ENCODE data around the gene TGFB1. TPM values are rescaled to one million over a fixed set of nuclear protein-coding genes. Genes with fewer than 3 reads are reported as not detected.

TGFB1 gene
- total RNA-seq, 1 experiment from 2014 or later, result 54.6 TPM

GRCh38 chr19:41323023-41323422 is 30.7 kb downstream of the TGFB1 start:
- Histone ChIP-seq H3K27ac (ENCODE audit: low read depth, low read length) (peak overlapping the region; percentile 32; the same call in 1 of the 2 replicates), H3K9me2 (ENCODE audit: insufficient read depth) (no peaks in the 10 kb centered on the region), H3K4me3 (replicated peaks in 1 of 2; ENCODE audit: low read depth in 1 of 2, low read length in 2 of 2) (no peak overlapping the region), H3K4me1 (ENCODE audit: control insufficient read depth in 1 of 2, insufficient read depth in 2 of 2, low read length in 2 of 2) (peaks cover 8 to 37% of the 10 kb centered on the region in 2 experiments; a peak in 3 of 4 replicates), H2AFZ (ENCODE audit: low read depth, low read length, poor library complexity, severe bottlenecking) (no peak overlapping the region), H3K9ac (ENCODE audit: low read length) (no peak overlapping the region), H3K79me2 (ENCODE audit: insufficient read depth, low read length) (no peaks in the 10 kb centered on the region), H4K20me1 (ENCODE audit: insufficient read depth) (no peaks in the 10 kb centered on the region), H3K36me3 (ENCODE audit: control insufficient read depth in 1 of 2, insufficient read depth in 2 of 2, low read length in 2 of 2) (peaks cover 4 to 15% of the 10 kb centered on the region in 2 experiments; a peak in 3 of 4 replicates), H3K27me3 (ENCODE audit: insufficient read depth, low read length) (no peaks in the 10 kb centered on the region), H3K4me2 (ENCODE audit: low read length) (no peak overlapping the region), H3K9me3 (ENCODE audit: control insufficient read depth in 1 of 2, insufficient read depth in 1 of 2, low read depth in 1 of 2, low read length in 2 of 2) (no peaks in the 10 kb centered on the region)
- no TSS peak for BruUV-seq (replicated peaks)
- RAD21 ChIA-PET (ENCODE audit: low non-redundant PET in 1 of 2, low total read pairs in 2 of 2, uncharacterized antibody in 2 of 2, unreplicated experiment in 2 of 2), result no interaction called here
- POLR2A ChIA-PET, result no interaction called here
- DNase-seq (ENCODE audit: low read depth, low spot score) (no peak), ATAC-seq (no peak)
- TF ChIP-seq SP1 (IDR thresholded peaks at IDR 0.05; ENCODE audit: low read depth), result no peak
- no peak for TF ChIP-seq CEBPB (IDR thresholded peaks at IDR 0.05; ENCODE audit: low read depth)
- TF ChIP-seq EZH2phosphoT487 (IDR thresholded peaks at IDR 0.05; ENCODE audit: borderline replicate concordance), result no peak
- TF ChIP-seq CBX3 (IDR thresholded peaks at IDR 0.05; ENCODE audit: low read depth), result no peak
- no peak for TF ChIP-seq YY1 (IDR thresholded peaks at IDR 0.05; ENCODE audit: extremely low read depth, insufficient replicate concordance, low read depth, low read length)
- no peak for TF ChIP-seq EGR1 (IDR thresholded peaks at IDR 0.05; ENCODE audit: low read depth)
- no peak for TF ChIP-seq SIN3A (IDR thresholded peaks at IDR 0.05; ENCODE audit: low read depth)
- no peak for TF ChIP-seq ZFX (IDR thresholded peaks at IDR 0.05)
- TF ChIP-seq FOSL1 (IDR thresholded peaks at IDR 0.05; ENCODE audit: low read depth), result no peak
- no peak for TF ChIP-seq CTCF (IDR thresholded peaks at IDR 0.05 in 2 of 3, conservative IDR thresholded peaks at IDR 0.05 in 1 of 3; ENCODE audit: borderline replicate concordance in 1 of 3, insufficient read depth in 1 of 3, low read depth in 2 of 3, low read length in 2 of 3)
- no peak for TF ChIP-seq ZBTB33 (IDR thresholded peaks at IDR 0.05; ENCODE audit: extremely low read depth, insufficient replicate concordance, low read length)
- intact Hi-C loops (cut with micrococcal nuclease), result loop anchor here (5.0 kb wide), 1 partner anchor 249 kb away; no protein-coding TSS in a partner anchor
- CTCF ChIA-PET, result interaction anchor here (2.2 to 2.3 kb wide), 2 partner anchors 240 to 247 kb away, joined by 9 to 13 read pairs; no protein-coding TSS in a partner anchor
